Stimulated activated memory B cell treated with anti-CD40 and anti-IgM and Interleukin-4, amounts not matched to agents 10 μg/mL and 1 μg/mL and 100 μg/mL, for 72 hours (primary cell): ENCODE results near the gene EPHA2.

ENCODE experiments used
- ATAC-seq: fragments of 150-1000 bp; cut with Tn5 transposase; 2 replicates; pipeline ENCODE4 v1.10.0; 2021
- H3K27ac Mint-ChIP-seq: one replicate; pipeline ENCODE4 v1.8.0; 2022; ENCODE audit warnings: mild to moderate bottlenecking, mixed read lengths
- H3K27me3 Mint-ChIP-seq: one replicate; pipeline ENCODE4 v1.8.0; 2022; ENCODE audit warnings: mixed read lengths
- H3K36me3 Mint-ChIP-seq: one replicate; pipeline ENCODE4 v1.8.0; 2022; ENCODE audit warnings: mixed read lengths
- H3K4me1 Mint-ChIP-seq: one replicate; pipeline ENCODE4 v1.8.0; 2022; ENCODE audit warnings: mixed read lengths
- H3K4me3 Mint-ChIP-seq: one replicate; pipeline ENCODE4 v1.8.0; 2022; ENCODE audit warnings: mild to moderate bottlenecking, moderate library complexity, mixed read lengths
- H3K9me3 Mint-ChIP-seq: one replicate; pipeline ENCODE4 v1.8.0; 2022; ENCODE audit warnings: mixed read lengths

The EPHA2 gene

GRCh38 chr1:16189921-16190621 lies 34.2 kb upstream of the EPHA2 start:
- H3K27me3 Mint-ChIP-seq, result peaks cover 31% of the 10 kb centered on the region
- H3K36me3 Mint-ChIP-seq, result no peaks in the 10 kb centered on the region
- H3K27ac Mint-ChIP-seq, result no peak overlapping the region
- ATAC-seq, result no peak
- H3K9me3 Mint-ChIP-seq, result no peaks in the 10 kb centered on the region
- peaks cover 5% of the 10 kb centered on the region for H3K4me1 Mint-ChIP-seq
- H3K4me3 Mint-ChIP-seq, result no peak overlapping the region

GRCh38 chr1:16189003-16189402 lies 33.1 kb upstream of the EPHA2 start:
- Mint-ChIP-seq H3K36me3 (no peaks in the 10 kb centered on the region), H3K27ac (no peak overlapping the region), H3K27me3 (peaks cover 31% of the 10 kb centered on the region), H3K9me3 (no peaks in the 10 kb centered on the region), H3K4me3 (no peak overlapping the region), H3K4me1 (peaks cover 5% of the 10 kb centered on the region)
- no peak for ATAC-seq

- Mint-ChIP-seq H3K27me3 (peaks cover 31% of the 10 kb centered on the region), H3K36me3 (no peaks in the 10 kb centered on the region), H3K9me3 (no peaks in the 10 kb centered on the region), H3K4me1 (peaks cover 5% of the 10 kb centered on the region), H3K4me3 (no peak overlapping the region), H3K27ac (no peak overlapping the region)
- ATAC-seq, result peak; percentile 78
These were observed 32.0 kb upstream of the EPHA2 start for GRCh38 chr1:16187748-16188401.

GRCh38 chr1:16186655-16187235 lies 30.9 kb upstream of the EPHA2 start:
- H3K9me3 Mint-ChIP-seq, result no peaks in the 10 kb centered on the region
- no peak overlapping the region for H3K4me3 Mint-ChIP-seq

GRCh38 chr1:16184557-16185303 lies 28.9 kb upstream of the EPHA2 start:
- Mint-ChIP-seq H3K4me3 (no peak overlapping the region), H3K4me1 (peaks cover 5% of the 10 kb centered on the region), H3K27me3 (peaks cover 24% of the 10 kb centered on the region), H3K27ac (no peak overlapping the region), H3K36me3 (no peaks in the 10 kb centered on the region), H3K9me3 (no peaks in the 10 kb centered on the region)
- peak; percentile 18 for ATAC-seq

More at GRCh38 chr1:16186655-16187235, 30.9 kb upstream of the EPHA2 start:
- Mint-ChIP-seq H3K27me3 (peaks cover 36% of the 10 kb centered on the region), H3K36me3 (no peaks in the 10 kb centered on the region), H3K4me1 (peaks cover 5% of the 10 kb centered on the region), H3K27ac (no peak overlapping the region)
- no peak for ATAC-seq

- H3K9me3 Mint-ChIP-seq, result no peaks in the 10 kb centered on the region
- H3K4me3 Mint-ChIP-seq, result no peak overlapping the region
- H3K4me1 Mint-ChIP-seq, result peaks cover 5% of the 10 kb centered on the region
- H3K27ac Mint-ChIP-seq, result no peak overlapping the region
- H3K36me3 Mint-ChIP-seq, result no peaks in the 10 kb centered on the region
- ATAC-seq, result peak; percentile 17
- peaks cover 17% of the 10 kb centered on the region for H3K27me3 Mint-ChIP-seq
These were observed 28.1 kb upstream of the EPHA2 start for GRCh38 chr1:16183765-16184556.

- H3K27ac Mint-ChIP-seq, result no peak overlapping the region
- H3K4me3 Mint-ChIP-seq, result no peak overlapping the region
- no peaks in the 10 kb centered on the region for H3K36me3 Mint-ChIP-seq
- peaks cover 19% of the 10 kb centered on the region for H3K27me3 Mint-ChIP-seq
- peaks cover 5% of the 10 kb centered on the region for H3K4me1 Mint-ChIP-seq
- no peak for ATAC-seq
- H3K9me3 Mint-ChIP-seq, result no peaks in the 10 kb centered on the region
These were observed 27.3 kb upstream of the EPHA2 start for GRCh38 chr1:16183179-16183578.

GRCh38 chr1:16181887-16182719 lies 26.2 kb upstream of the EPHA2 start:
- Mint-ChIP-seq H3K27ac (no peak overlapping the region), H3K9me3 (no peaks in the 10 kb centered on the region), H3K36me3 (no peaks in the 10 kb centered on the region), H3K4me1 (no peaks in the 10 kb centered on the region), H3K4me3 (no peak overlapping the region), H3K27me3 (peaks cover 29% of the 10 kb centered on the region)
- no peak for ATAC-seq

- Mint-ChIP-seq H3K27me3 (peaks cover 44% of the 10 kb centered on the region), H3K4me3 (no peak overlapping the region), H3K36me3 (no peaks in the 10 kb centered on the region), H3K9me3 (no peaks in the 10 kb centered on the region), H3K4me1 (no peaks in the 10 kb centered on the region), H3K27ac (no peak overlapping the region)
- ATAC-seq, result no peak
These were observed 24.5 kb upstream of the EPHA2 start for GRCh38 chr1:16180291-16180824.

GRCh38 chr1:16178596-16179497 lies 23.0 kb upstream of the EPHA2 start:
- H3K36me3 Mint-ChIP-seq, result no peaks in the 10 kb centered on the region
- no peak overlapping the region for H3K27ac Mint-ChIP-seq

GRCh38 chr1:16177306-16177705 lies 21.4 kb upstream of the EPHA2 start:
- H3K27me3 Mint-ChIP-seq, result peaks cover 72% of the 10 kb centered on the region
- no peak overlapping the region for H3K4me3 Mint-ChIP-seq
- ATAC-seq, result no peak
- H3K27ac Mint-ChIP-seq, result no peak overlapping the region
- H3K36me3 Mint-ChIP-seq, result no peaks in the 10 kb centered on the region
- no peaks in the 10 kb centered on the region for H3K9me3 Mint-ChIP-seq
- peaks cover 5% of the 10 kb centered on the region for H3K4me1 Mint-ChIP-seq

More at GRCh38 chr1:16178596-16179497, 23.0 kb upstream of the EPHA2 start:
- H3K4me1 Mint-ChIP-seq, result no peaks in the 10 kb centered on the region
- no peaks in the 10 kb centered on the region for H3K9me3 Mint-ChIP-seq
- H3K4me3 Mint-ChIP-seq, result no peak overlapping the region
- H3K27me3 Mint-ChIP-seq, result peaks cover 58% of the 10 kb centered on the region
- ATAC-seq, result no peak

GRCh38 chr1:16176653-16177052 lies 20.8 kb upstream of the EPHA2 start:
- no peak for ATAC-seq
- H3K4me1 Mint-ChIP-seq, result peaks cover 5% of the 10 kb centered on the region
- H3K36me3 Mint-ChIP-seq, result no peaks in the 10 kb centered on the region
- no peaks in the 10 kb centered on the region for H3K9me3 Mint-ChIP-seq
- no peak overlapping the region for H3K27ac Mint-ChIP-seq
- H3K4me3 Mint-ChIP-seq, result no peak overlapping the region
- peaks cover 70% of the 10 kb centered on the region for H3K27me3 Mint-ChIP-seq
